DMS153 treated with DMSO at 0.1 percent for 48 hours (cell line): ENCODE measurements around the gene RBPMS2.
"Not testable (repeated sequence)": the region's sequence is repeated elsewhere in the genome, so short reads cannot be mapped to it uniquely, and the experiment has no call there.

ENCODE experiments used
- DNase-seq: peaks from one replicate; lab custom pipeline; 2025; ENCODE audit not compliant: unreplicated experiment; lab: John Stamatoyannopoulos, UW

The RBPMS2 gene

DNA sequence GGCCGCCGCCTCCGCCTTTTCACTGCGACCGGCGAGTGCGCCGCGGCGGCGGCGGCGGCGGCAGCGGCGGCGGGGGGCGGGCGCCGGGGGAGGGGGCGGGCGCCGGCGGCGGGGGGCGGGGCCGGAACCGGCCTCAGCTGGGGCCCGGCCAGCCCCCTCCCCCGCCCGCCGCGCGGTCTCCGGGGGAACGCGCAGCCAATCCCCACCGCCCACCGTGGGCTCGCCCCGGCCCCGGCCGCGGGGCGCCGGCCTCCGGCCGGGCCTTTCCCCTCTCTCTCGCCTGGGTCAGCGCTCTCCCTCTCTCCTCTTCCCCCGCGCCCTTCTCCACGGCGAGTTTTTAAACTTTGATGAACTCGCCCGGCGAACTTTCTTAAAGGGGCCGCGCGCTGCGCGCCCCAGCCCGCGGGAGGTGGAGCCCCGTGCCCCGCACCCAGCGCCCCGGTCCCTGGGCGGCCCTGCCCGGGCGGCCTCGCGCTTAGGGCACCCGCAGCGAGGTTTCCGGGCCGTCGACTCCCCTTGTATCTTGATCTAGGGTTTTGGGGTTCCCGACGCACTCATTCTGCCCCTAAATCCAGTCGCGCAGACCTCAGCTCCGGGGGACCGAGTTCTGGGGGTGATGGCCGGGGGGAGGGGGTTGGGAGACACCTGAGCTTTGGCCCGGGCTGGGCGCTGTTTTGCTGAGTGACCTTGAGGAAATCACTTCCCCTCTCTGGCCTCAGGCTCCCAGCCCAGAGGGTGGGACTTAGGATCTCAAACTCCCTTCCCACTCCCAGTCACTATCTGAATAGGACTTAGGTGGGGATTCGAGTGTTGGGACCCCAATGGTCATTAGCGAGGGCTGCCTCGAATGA, at the start of gene RBPMS2:
Gene RBPMS2, minus strand, starts transcription at position 39 of the 851 bp plus-strand sequence. CDS start 270 bp downstream, outside the sequence.
- no peak for DNase-seq

DNA sequence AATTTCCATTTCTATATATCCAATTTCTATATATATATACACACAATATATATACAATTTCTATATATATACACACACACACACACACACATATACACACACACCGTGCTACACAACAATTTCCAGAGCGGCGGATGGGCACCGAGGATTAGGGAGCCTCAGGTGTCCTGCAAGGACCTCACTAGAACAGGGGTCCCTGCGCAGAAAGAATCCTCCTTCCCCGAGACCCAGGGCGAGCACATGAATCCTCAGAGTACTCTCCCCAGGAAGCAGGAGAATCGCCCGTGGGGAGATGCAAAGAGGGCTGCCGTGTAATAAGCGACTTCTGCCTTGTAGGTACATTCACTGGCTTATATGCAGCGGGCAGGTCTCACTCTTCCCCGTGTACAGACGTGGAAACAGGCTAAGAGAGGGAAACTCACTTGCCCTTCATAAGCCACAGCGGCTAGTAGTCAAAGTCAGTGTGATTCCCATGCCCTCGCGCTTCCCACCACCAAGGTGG, 49.6 kb upstream of the RBPMS2 start:
- no peak for DNase-seq

DNA sequence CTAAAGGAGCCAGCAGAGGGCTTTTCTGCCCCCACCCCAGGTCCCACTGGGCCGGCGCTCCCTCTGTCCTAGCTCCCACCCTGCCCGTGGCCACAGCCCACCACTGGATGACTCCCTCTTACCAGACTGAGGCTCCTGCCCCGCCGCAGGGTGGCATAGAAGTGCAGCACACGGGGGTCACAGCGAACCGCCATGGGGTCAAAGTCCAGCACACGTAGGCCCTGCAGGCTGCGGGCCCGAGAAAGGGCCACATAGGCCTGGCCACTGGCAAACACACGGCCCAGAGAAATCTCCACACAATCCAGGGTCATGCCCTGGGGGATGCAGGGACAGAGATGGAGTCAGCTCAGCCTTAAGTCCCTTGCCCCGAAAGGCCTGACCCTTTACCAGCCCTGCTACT, 41.1 kb upstream of the RBPMS2 start:
- DNase-seq, result no peak

DNA sequence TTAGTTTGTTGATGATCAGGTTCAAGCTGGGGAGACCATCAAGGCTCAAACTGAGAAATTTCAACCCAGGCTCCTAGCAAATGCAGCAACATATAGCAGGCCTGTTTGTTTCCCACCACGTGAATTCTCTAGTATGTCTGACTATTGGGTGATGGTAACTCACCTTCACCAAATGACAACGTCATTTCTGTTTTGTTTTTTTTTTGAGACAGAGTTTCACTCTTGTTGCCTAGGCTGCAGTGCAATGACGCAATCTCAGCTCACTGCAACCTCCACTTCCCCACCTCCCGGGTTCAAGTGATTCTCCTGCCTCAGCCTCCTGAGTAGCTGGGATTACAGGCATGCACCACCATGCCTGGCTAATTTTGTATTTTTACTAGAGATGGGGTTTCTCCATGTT, 39.6 kb upstream of the RBPMS2 start:
- not testable (repeated sequence) for DNase-seq

DNA sequence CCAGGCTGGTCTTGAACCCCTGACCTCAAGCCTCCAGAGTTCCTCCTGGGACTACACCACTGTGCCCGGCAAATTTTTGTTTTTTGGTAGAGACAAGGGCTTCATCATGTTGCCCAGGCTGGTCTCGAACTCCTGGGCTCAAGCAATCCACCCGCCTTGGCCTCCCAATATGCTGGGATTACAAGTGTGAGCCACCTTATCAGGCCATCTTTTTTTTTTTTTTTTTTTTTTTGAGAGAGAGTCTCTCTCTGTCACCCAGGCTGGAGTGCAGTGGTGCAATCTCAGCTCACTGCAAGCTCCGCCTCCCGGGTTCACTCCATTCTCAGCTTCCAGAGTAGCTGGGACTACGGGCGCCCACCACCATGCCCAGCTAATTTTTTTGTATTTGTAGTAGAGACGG, 38.9 kb upstream of the RBPMS2 start:
- not testable (repeated sequence) for DNase-seq

DNA sequence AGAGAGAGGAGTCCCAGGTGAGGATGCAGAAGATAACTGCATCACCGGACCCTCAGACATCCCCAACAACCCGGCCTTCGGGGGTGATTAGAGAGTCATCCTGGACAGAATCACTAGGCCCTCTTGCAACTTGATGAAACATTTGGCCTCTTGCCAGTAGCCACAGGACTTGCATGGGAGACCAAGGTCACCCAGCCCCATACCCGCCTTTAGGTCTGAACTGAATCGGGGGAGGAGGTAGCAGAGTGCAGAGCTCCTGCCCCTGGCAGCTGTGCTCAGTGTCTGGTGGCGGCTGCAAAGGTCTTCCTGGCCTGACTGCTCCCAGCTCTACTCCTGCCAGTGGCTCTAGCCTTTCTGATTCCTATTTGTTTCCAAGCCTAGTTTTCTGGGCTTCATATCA, 37.7 kb upstream of the RBPMS2 start:
- DNase-seq, result no peak

DNA sequence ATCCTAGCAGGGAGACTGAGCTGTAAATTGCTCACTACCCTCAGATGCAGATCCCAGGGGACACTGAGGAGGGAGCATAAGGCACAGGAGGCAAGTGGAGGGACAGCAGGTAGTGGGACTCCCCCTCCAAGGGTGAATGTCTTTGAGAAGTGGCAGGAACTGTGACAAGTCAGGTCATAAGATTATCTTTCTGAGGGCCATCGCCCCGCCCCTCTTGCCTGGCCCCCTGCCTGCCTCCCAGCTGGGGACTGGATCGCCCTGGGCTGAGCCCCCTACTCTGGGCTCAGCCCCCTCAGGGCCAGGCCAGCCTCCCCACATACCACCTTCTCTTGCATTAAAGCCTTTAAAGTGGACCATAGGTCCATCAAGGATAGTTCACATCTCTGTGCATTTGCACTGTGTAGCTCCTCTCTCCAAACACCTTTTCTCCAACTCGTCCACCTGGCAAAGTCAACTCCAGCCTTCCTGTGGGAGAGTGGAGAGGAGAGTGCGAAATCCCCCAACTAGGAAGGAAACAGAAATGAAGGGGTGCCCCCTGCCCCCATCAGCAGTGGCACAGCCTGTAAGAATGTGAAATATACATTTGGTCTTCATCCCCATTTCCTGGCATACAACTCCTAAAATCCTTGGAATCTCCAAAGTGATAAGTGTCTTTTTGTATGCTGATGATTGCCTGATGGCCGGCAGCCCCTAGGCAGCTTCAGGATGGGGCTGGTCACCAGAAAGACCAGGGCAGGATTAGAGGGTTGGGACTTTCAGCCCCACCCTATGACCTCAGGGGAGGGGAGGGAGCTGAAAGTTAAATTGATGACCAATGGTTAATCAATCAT, 35.3 kb upstream of the RBPMS2 start:
- DNase-seq, result no peak

DNA sequence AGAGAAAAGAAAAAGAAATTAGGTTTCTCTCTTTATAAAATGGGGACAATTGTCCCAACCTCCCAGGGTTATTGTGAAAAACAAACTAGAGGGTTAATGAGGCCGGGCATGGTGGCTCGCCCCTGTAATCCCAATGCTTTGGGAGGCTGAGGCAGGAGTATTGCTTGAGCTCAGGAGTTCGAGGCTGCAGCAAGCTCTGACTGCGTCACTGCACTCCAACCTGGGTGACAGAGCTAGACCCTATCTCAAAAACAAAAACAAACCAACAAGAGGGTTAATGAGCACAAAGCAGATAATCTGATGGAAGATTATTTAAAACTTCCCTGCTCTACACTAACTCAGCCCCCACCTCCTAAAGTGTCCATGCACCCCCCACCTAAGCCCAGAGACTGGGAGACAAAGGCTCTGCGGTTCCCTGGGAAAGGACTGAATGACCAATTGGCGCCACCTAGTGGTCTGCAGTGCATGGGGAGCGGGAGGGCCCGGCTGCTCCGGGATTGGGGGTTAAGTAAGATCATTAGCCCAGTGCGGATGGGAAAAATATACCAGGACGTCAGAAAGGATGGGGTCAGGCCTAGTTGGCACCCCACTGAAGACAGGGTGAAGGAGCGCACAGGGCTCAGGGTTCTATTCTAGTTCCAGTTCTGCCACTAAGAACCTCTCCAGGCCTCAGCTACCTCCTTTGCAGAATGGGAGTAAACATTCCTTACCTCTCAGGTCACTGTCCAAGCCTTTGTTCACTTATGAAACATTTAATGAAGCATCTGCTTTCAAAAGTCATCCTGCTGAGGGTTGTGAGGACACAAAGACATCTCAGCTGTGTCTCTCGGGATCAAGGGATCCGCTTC, 34.5 kb upstream of the RBPMS2 start:
- DNase-seq, result peak; percentile 2

DNA sequence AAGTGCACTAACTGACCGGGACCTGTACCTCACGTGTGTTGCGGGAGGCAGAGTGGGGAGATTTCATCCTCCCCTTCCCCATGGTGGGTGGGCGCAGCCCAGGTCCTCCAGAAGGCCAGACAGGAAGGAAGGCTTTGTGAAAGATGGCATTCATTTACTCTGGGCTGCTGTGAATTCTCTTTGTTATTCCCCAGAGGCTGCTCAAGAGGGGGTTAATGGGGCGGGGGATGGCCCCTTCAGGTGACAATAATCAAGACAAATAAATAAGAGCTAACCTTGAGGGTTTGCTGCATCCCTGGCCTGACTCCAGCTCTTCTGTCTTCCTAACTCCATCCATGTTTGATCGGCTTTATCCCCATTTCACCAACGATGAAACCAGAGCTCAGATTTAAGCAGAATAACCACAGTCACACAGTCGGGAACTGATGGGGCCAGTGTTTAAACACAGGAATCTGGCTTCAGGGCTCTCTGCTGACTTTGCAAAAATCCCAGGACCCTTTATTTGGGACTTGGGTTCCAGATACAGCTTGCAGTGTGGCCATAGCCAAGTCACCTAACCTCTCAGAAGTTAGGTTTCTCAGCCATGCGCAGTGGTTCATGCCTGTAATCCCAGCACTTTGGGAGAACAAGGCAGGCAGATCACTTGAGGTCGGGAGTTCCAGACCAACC, 33.5 kb upstream of the RBPMS2 start:
- DNase-seq, result no peak

DNA sequence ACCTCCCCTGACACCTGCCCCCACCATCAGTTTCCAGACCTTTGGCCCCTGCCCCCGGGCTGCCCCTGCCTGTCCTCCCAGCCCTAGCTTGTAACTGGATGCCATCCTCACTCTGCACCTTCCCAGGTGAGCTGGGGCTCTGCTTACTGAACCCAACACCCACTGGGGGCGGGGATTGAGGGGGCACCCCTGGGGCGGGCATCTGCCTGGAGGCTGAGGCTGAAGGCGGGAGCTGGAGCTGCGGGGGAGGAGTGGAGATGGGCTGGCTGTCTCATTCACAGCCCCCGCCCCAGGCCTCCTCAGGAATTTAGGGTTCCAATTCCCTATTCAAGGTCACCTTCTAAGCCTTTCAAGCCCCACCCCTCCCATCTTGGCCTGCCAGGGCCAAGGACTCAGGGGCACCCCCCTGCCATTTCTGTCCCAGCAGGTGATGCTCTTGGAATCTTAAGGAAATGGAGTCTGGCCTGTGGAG, 32.4 kb upstream of the RBPMS2 start:
- no peak for DNase-seq

DNA sequence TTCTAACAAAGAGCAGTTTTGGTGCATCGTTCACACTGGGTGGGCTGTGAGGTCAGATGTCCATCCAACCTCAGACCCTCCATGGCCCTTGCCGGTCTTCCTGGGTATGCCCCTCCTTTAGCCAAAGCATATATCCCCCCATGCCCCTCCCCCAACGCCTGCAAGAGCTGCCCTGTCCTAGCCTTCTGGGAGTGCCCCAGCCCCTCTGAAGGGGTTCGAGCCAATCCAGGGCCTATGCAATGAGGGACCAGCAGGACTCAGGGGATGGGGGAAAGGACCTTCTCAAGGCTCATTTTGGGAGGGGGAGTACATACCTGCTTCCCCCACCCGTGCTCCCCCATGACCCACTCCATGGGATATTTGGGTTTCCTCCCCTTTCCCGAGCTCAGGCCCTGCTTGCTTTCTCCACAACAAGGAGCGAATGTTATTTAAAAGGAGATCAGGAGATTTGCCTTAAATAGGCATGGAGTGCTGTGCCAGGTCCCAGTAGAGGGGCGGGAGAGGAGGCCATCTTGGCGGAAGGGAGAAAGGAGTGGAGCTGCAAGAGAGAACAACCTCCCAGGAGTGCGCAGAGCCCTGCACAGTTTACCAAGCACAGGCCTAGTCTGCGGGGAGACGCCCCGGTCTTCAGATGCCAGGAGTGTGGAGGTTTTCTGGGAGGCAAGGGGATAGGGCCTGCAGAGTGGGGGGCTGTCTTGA, 31.8 kb upstream of the RBPMS2 start:
- no peak for DNase-seq

DNA sequence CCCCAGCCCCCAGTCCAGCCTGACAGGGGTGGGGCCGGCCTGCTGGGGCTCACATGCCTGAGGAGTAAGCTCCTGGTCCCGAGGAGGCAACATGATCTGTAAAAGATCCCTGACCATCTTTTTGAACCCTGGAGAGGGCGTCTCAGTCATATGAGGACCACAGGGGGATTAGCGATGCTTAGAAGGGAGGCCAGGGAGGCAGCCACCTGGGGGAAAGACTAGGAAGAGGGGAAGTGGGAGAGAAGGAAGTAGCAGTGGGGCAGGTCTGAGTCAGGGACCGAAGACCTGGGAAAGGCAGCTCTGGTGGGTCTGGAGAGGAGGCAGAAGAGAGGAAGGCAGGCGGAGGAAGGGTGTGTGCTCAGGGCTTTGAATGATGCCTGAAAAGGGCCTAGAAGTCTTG, 31.1 kb upstream of the RBPMS2 start:
- DNase-seq, result no peak

DNA sequence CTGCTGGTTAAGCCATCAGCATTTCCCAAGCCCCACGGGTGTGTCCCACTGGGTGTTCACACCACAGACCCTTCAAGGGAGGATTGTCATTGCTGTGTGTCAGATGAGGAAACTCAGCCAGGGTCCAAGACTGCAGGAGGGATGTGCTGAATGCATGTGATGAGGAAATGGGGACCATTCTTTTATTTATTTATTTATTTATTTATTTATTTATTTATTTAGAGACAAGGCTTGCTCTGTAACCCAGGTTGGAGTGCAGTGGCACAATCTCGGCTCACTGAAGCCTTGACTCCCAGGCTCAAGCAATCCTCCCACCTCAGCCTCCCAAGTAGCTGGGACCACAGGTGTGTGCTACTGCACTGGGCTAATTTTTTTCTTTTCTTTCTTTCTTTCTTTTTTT, 29.2 kb upstream of the RBPMS2 start:
- no peak for DNase-seq

DNA sequence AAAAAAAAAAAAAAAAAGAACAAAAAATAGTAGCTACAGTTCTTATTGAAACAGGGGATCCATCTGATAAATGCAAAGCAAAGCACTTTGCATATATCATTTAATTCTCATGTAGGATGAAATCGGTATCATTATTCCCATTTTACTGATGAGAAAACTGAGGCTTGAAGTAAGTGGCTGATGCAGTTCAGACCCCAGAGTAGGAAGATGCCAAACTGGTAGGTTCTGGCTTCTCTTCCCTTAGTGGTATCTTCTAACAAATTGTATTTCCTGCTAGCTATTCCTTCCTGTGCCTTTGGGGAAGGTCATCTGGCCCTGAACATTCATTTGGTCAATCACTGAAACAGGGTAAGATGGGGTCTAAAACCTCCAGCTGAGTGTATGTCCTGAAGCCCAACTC, 28.1 kb upstream of the RBPMS2 start:
- DNase-seq, result no peak

DNA sequence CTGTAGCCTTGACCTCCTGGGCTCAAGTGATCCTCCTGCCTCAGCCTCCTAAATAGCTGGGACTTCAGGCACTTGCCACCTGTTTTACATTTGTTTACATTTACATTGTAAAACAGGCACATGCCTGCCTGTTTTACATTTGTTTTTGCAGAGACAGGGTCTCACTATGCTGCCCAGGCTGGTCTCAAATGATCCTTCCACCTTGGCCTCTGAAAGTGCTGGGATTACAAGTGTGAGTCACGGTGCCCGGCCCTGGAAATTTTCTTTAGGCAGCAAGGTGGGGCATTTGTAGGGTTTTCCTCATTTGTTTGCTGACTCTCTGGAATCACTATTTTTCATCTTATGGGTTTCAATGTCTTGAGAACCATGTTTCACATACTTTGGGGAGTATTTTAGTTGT, 25.1 kb upstream of the RBPMS2 start:
- DNase-seq, result no peak

DNA sequence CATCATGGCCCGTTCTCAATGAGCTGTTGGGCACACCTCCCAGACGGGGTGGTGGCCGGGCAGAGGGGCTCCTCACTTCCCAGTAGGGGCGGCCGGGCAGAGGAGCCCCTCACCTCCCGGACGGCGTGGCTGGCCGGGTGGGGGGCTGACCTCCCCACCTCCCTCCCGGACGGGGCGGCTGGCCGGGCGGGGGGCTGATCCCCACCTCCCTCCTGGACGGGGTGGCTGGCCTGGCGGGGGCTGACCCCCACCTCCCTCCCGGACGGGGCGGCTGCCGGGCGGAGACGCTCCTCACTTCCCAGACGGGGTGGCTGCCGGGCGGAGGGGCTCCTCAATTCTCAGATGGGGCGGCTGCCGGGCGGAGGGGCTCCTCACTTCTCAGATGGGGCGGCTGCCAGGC, 23.5 kb upstream of the RBPMS2 start:
- DNase-seq, result not testable (repeated sequence)

DNA sequence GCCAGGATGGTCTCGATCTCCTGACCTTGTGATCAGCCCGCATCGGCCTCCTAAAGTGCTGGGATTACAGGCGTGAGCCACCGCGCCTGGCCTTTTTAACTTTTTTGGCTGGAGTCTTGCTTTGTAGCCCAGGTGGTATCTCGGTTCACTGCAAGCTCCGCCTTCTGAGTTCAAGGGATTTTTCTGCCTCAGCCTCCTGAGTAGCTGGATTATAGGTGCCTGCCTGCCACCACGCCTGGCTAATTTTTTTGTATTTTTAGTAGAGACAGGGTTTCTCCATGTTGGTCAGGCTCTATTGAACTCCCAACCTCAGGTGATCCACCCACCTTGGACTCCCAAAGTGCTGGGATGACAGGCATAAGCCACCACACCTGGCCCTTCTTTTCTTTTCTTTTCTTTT, 20.5 kb upstream of the RBPMS2 start:
- not testable (repeated sequence) for DNase-seq

DNA sequence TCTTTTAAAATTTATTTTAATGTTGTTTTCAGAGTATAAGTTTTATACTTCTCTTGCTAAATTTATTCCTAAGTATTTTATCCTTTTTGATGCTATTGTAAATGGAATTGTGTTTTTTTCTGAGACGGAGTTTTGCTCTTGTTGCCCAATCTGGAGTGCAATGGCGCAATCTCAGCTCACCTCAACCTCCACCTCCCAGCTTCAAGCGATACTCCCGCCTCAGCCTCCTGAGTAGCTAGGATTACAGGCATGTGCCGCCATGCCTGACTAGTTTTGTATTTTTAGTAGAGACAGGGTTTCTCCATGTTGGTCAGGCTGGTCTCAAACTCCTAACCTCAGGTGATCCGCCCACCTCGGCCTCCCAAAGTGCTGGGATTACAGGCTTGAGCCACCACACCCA, 19.9 kb upstream of the RBPMS2 start:
- not testable (repeated sequence) for DNase-seq

DNA sequence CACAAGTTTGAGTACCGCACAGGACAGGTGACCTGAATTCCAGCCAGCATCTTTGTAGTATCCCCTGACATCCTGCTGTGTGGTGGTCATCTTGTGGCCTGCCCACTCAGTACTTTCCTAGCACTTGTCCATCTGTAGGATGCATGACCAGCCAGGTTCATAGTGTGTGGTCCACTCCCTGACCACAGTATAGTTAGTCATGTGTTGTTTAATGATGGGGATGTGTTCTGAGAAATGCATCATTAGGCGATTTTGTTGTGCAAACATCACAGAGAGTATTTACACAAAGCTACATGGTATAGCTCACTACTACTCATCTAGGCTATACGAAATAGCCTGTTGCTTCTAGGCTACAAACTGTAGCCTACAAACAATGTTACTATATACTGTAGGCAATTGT, 16.9 kb upstream of the RBPMS2 start:
- no peak for DNase-seq

DNA sequence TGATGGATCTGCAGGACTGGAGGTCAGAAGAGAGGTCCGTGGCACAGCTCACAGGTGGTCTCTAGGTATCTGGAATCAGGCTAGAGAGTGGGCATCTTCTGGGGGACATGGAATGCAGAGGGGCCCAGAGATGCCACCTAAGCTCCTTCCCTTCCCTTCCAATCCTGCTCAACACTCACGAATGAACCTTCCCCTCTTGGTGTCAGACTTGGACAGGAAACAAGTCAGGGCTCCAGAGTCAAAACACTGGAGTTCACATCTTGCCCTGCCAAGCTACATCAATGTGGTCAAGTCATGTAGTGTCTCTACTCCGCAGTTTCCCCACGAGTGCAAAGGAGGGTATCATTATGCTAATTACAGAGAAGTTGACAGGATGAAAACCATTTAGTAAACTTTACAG, 16.0 kb upstream of the RBPMS2 start:
- DNase-seq, result no peak
